ENCODE measurements around the gene KRT6A. TPM values are rescaled to one million over a fixed set of nuclear protein-coding genes. Genes with fewer than 3 reads are reported as not detected.

The KRT6A gene
- total RNA-seq, 3 donors from 2014 or later (not counting 1 experiment from before 2014, with no cell fraction given), result not detected

GRCh38 chr12:52529417-52529816, 36.4 kb upstream of the KRT6A start:
- H3K4me1 ChIP-seq (ENCODE audit: control insufficient read depth, insufficient read depth, low read length), result peaks cover 33% of the 10 kb centered on the region
- no peak overlapping the region for H3K27ac ChIP-seq (ENCODE audit: low read length)
- no peak overlapping the region for H3K27ac Mint-ChIP-seq
- H3K36me3 Mint-ChIP-seq, result no peaks in the 10 kb centered on the region
- no peak overlapping the region for H3K4me3 Mint-ChIP-seq
- H3K4me1 Mint-ChIP-seq, result peaks cover 42 to 44% of the 10 kb centered on the region in 2 donors
- TF ChIP-seq, protein P1, sequence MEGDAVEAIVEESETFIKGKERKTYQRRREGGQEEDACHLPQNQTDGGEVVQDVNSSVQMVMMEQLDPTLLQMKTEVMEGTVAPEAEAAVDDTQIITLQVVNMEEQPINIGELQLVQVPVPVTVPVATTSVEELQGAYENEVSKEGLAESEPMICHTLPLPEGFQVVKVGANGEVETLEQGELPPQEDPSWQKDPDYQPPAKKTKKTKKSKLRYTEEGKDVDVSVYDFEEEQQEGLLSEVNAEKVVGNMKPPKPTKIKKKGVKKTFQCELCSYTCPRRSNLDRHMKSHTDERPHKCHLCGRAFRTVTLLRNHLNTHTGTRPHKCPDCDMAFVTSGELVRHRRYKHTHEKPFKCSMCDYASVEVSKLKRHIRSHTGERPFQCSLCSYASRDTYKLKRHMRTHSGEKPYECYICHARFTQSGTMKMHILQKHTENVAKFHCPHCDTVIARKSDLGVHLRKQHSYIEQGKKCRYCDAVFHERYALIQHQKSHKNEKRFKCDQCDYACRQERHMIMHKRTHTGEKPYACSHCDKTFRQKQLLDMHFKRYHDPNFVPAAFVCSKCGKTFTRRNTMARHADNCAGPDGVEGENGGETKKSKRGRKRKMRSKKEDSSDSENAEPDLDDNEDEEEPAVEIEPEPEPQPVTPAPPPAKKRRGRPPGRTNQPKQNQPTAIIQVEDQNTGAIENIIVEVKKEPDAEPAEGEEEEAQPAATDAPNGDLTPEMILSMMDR (IDR thresholded peaks at IDR 0.05), result no peak
- H3K4me3 ChIP-seq (ENCODE audit: low read length), result no peak overlapping the region
- H3K27me3 Mint-ChIP-seq (ENCODE audit: low read depth in 2 of 2), result peaks cover 3 to 10% of the 10 kb centered on the region in 2 donors
- DNase-seq, result no peak
- intact Hi-C loops (cut with micrococcal nuclease), result no loop called here
- no peak for ATAC-seq
- no peaks in the 10 kb centered on the region for H3K9me3 Mint-ChIP-seq
- 92% methylated on average over 2 of the region's 2 CpGs for WGBS (ENCODE audit: insufficient coverage)
- H3K36me3 ChIP-seq (ENCODE audit: control insufficient read depth, insufficient read depth, low read length), result no peaks in the 10 kb centered on the region
- H3K27me3 ChIP-seq (ENCODE audit: control insufficient read depth, insufficient read depth, low read length), result no peaks in the 10 kb centered on the region
- H3K9me3 ChIP-seq (ENCODE audit: control insufficient read depth, insufficient read depth, low read length), result no peaks in the 10 kb centered on the region

GRCh38 chr12:52528641-52529143, 35.6 kb upstream of the KRT6A start:
- no peak overlapping the region for H3K4me3 ChIP-seq (ENCODE audit: low read length)
- H3K36me3 ChIP-seq (ENCODE audit: control insufficient read depth, insufficient read depth, low read length), result no peaks in the 10 kb centered on the region
- TF ChIP-seq, protein P1 (IDR thresholded peaks at IDR 0.05), result no peak
- Mint-ChIP-seq H3K4me1 (peaks cover 42 to 43% of the 10 kb centered on the region in 2 donors), H3K27me3 (ENCODE audit: low read depth in 2 of 2) (peaks cover 3 to 10% of the 10 kb centered on the region in 2 donors), H3K27ac (no peak overlapping the region), H3K36me3 (no peaks in the 10 kb centered on the region), H3K9me3 (no peaks in the 10 kb centered on the region), H3K4me3 (no peak overlapping the region)
- intact Hi-C loops (cut with micrococcal nuclease), result no loop called here
- ATAC-seq (no peak), DNase-seq (no peak)
- no peaks in the 10 kb centered on the region for H3K27me3 ChIP-seq (ENCODE audit: control insufficient read depth, insufficient read depth, low read length)
- H3K9me3 ChIP-seq (ENCODE audit: control insufficient read depth, insufficient read depth, low read length), result no peaks in the 10 kb centered on the region
- 86% methylated on average over 8 of the region's 8 CpGs for WGBS (ENCODE audit: insufficient coverage)
- H3K4me1 ChIP-seq (ENCODE audit: control insufficient read depth, insufficient read depth, low read length), result peaks cover 35% of the 10 kb centered on the region
- no peak overlapping the region for H3K27ac ChIP-seq (ENCODE audit: low read length)

DNA sequence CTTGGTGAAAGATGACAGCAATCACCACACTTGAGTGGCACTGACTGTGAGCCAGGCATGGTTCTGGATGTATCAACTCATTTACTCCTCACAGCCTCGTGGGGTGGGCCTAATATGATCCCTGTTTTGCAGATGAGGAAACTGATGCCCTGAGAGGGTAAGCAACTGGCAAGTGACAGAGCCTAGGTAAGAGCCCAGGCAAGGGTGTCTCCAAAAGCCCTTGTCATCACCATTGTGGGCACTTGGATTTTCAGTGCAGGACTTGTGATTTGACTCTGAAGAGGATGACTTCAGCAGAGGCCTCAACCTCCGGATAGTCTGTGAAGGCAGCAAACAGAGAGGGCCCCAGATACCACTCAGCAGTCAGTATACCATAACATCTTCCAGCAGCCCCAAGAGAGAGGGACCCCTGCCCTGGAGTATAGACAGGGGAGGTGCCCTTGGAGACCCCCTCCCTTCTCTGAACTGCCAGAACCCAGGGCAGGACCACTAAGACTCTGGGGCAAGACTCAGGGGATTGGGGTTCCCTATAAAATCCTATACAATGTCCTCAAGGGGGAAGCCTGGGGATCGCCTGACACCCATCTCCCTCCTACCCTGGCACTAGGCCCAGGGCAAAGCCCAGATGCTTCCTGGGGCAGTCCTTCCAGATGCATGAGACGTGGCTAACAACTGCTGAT, 34.2 kb upstream of the KRT6A start:
- peaks cover 38 to 40% of the 10 kb centered on the region in 2 donors for H3K4me1 Mint-ChIP-seq
- ATAC-seq, result peak; percentile 17 to 28 (median 26)

More for the DNA sequence above, 34.2 kb upstream of the KRT6A start:
- peak overlapping the region; percentile 25 for H3K4me3 Mint-ChIP-seq
- DNase-seq, result peak in 1 of 2 donors; percentile 11
- Histone ChIP-seq H3K4me1 (ENCODE audit: control insufficient read depth, insufficient read depth, low read length) (peaks cover 35% of the 10 kb centered on the region), H3K36me3 (ENCODE audit: control insufficient read depth, insufficient read depth, low read length) (no peaks in the 10 kb centered on the region), H3K9me3 (ENCODE audit: control insufficient read depth, insufficient read depth, low read length) (no peaks in the 10 kb centered on the region), H3K27me3 (ENCODE audit: control insufficient read depth, insufficient read depth, low read length) (no peaks in the 10 kb centered on the region), H3K4me3 (ENCODE audit: low read length) (no peak overlapping the region), H3K27ac (ENCODE audit: low read length) (no peak overlapping the region)
- H3K27ac Mint-ChIP-seq, result peak overlapping the region in 1 of 2 donors; percentile 85
- TF ChIP-seq, protein P1 (IDR thresholded peaks at IDR 0.05), result no peak
- H3K27me3 Mint-ChIP-seq (ENCODE audit: low read depth in 2 of 2), result peaks cover 0 to 9% of the 10 kb centered on the region in 2 donors
- no peaks in the 10 kb centered on the region for H3K36me3 Mint-ChIP-seq
- 69% methylated on average over 4 of the region's 4 CpGs for WGBS (ENCODE audit: insufficient coverage)
- intact Hi-C loops (cut with micrococcal nuclease), result no loop called here
- no peaks in the 10 kb centered on the region for H3K9me3 Mint-ChIP-seq

Data from natural killer cell (primary cell).